Hematopoietic multipotent progenitor cell treated with erythropoietin and hydrocortisone succinate and interleukin-3 and kit ligand, for 6 days (in vitro differentiated cells): ENCODE data around the gene ADAMTS14.

Source experiments
- DNase-seq: peaks from one replicate; pipeline ENCODE4 v3.0.0-alpha.2; 2015

ADAMTS14 gene

GRCh38 chr10:70675496-70676161, 3.3 kb downstream of the ADAMTS14 start:
- no peak for DNase-seq

GRCh38 chr10:70676511-70676910, 4.2 kb downstream of the ADAMTS14 start:
- no peak for DNase-seq

- no peak for DNase-seq
Observed at GRCh38 chr10:70677016-70677415, 4.7 kb downstream of the ADAMTS14 start.

- no peak for DNase-seq
Observed at GRCh38 chr10:70677620-70678249, 5.4 kb downstream of the ADAMTS14 start.

GRCh38 chr10:70678250-70678635, 5.9 kb downstream of the ADAMTS14 start:
- no peak for DNase-seq

- DNase-seq, result no peak
Observed at GRCh38 chr10:70678757-70679489, 6.6 kb downstream of the ADAMTS14 start.

GRCh38 chr10:70679498-70679897, 7.2 kb downstream of the ADAMTS14 start:
- DNase-seq, result no peak

GRCh38 chr10:70680899-70681730, 8.8 kb downstream of the ADAMTS14 start:
- DNase-seq, result no peak

- no peak for DNase-seq
Observed at GRCh38 chr10:70681731-70682005, 9.4 kb downstream of the ADAMTS14 start.

GRCh38 chr10:70682920-70683600, 10.8 kb downstream of the ADAMTS14 start:
- DNase-seq, result peak; percentile 22

- DNase-seq, result no peak
Observed at GRCh38 chr10:70683601-70683934, 11.3 kb downstream of the ADAMTS14 start.

GRCh38 chr10:70683940-70684339, 11.6 kb downstream of the ADAMTS14 start:
- no peak for DNase-seq

GRCh38 chr10:70684374-70684773, 12.1 kb downstream of the ADAMTS14 start:
- DNase-seq, result no peak

- no peak for DNase-seq
Observed at GRCh38 chr10:70684839-70685454, 12.6 kb downstream of the ADAMTS14 start.

GRCh38 chr10:70685455-70685911, 13.2 kb downstream of the ADAMTS14 start:
- DNase-seq, result no peak

GRCh38 chr10:70688828-70689227, 16.5 kb downstream of the ADAMTS14 start:
- no peak for DNase-seq

GRCh38 chr10:70689661-70690060, 17.4 kb downstream of the ADAMTS14 start:
- no peak for DNase-seq

- no peak for DNase-seq
Observed at GRCh38 chr10:70690589-70690988, 18.3 kb downstream of the ADAMTS14 start.

- DNase-seq, result no peak
Observed at GRCh38 chr10:70691611-70692010, 19.3 kb downstream of the ADAMTS14 start.

- no peak for DNase-seq
Observed at GRCh38 chr10:70692043-70692603, 19.8 kb downstream of the ADAMTS14 start.

GRCh38 chr10:70693619-70694335, 21.5 kb downstream of the ADAMTS14 start:
- no peak for DNase-seq
